Measurements from ENCODE around the gene NELL2. TPM values are rescaled to one million over a fixed set of nuclear protein-coding genes. Genes with fewer than 3 reads are reported as not detected.
A peak's percentile ranks its signal among the peaks of the same experiment; 100 is the strongest.

The NELL2 gene
- total and polyA plus RNA-seq, 8 donors = 0.50 to 133 (median 3.1) TPM

GRCh38 chr12:44476683-44477082 lies 399.4 kb downstream of the NELL2 start:
- WGBS, 5 donors = 87 to 94% (median 90%) methylated on average over 2 of the region's 2 CpGs
- no peaks in the 10 kb centered on the region for H3K4me1 ChIP-seq
- no peaks in the 10 kb centered on the region for H3K36me3 ChIP-seq
- H3K9me3 ChIP-seq = peaks cover 3 to 48% (median 28%) of the 10 kb centered on the region in 4 donors
- no peak overlapping the region for H3K4me3 ChIP-seq
- no peak overlapping the region for H3K27ac ChIP-seq
- intact Hi-C loops (cut with DNase I; ENCODE audit: low total_unique reads) = no loop called here
- H3K27me3 ChIP-seq = no peaks in the 10 kb centered on the region
- TF ChIP-seq EP300 (IDR thresholded peaks at IDR 0.05) (no peak), POLR2AphosphoS5 (IDR thresholded peaks at IDR 0.05) (no peak), POLR2A (IDR thresholded peaks at IDR 0.05) (no peak), CTCF (IDR thresholded peaks at IDR 0.05) (no peak)
- no peak for DNase-seq

- Histone ChIP-seq H3K27me3 (no peaks in the 10 kb centered on the region), H3K9me3 (peaks cover 0 to 8% (median 4%) of the 10 kb centered on the region in 4 donors), H3K27ac (no peak overlapping the region), H3K4me1 (no peaks in the 10 kb centered on the region), H3K4me3 (no peak overlapping the region), H3K36me3 (no peaks in the 10 kb centered on the region)
- intact Hi-C loops (cut with DNase I; ENCODE audit: low total_unique reads) = no loop called here
- peak in 1 of 2 donors; percentile 4 for DNase-seq
- WGBS, 5 donors = 68 to 85% (median 80%) methylated on average over 2 of the region's 2 CpGs
- no peak for TF ChIP-seq CTCF (IDR thresholded peaks at IDR 0.05)
- no peak for TF ChIP-seq EP300 (IDR thresholded peaks at IDR 0.05)
- no peak for TF ChIP-seq POLR2AphosphoS5 (IDR thresholded peaks at IDR 0.05)
- TF ChIP-seq POLR2A (IDR thresholded peaks at IDR 0.05) = no peak
Measured at GRCh38 chr12:44465139-44465538, 411.0 kb downstream of the NELL2 start.

DNA sequence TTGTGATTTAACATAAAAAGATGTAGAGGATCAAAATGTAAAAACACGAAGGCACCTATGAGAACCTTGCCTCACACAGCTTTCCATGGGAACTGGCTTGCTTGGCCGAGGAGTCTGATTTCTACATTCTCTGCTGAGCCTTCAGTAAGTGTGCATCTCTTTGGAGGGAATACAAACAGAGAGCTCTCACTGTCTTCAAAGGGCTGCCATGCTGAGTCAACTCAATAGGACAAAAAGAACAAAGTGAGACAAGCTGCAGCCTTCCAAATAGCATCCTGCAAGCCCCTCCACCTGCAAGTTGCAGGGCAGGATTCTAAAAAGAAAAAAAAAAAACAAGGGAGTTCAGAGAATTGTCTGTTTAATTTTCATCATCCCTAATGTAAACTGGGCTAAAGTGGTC lies 411.9 kb downstream of the NELL2 start:
- peaks cover 0 to 8% (median 4%) of the 10 kb centered on the region in 4 donors for H3K9me3 ChIP-seq
- no peaks in the 10 kb centered on the region for H3K36me3 ChIP-seq
- no peak overlapping the region for H3K4me3 ChIP-seq
- intact Hi-C loops (cut with DNase I; ENCODE audit: low total_unique reads) = no loop called here
- DNase-seq = no peak
- no peaks in the 10 kb centered on the region for H3K4me1 ChIP-seq
- 32 to 46% (median 34%) methylated on average over 2 of the region's 2 CpGs for WGBS, 5 donors
- H3K27me3 ChIP-seq = no peaks in the 10 kb centered on the region
- H3K27ac ChIP-seq = no peak overlapping the region
- no peak for TF ChIP-seq EP300 (IDR thresholded peaks at IDR 0.05)
- no peak for TF ChIP-seq POLR2AphosphoS5 (IDR thresholded peaks at IDR 0.05)

GRCh38 chr12:44462729-44463128 lies 413.4 kb downstream of the NELL2 start:
- no peaks in the 10 kb centered on the region for H3K36me3 ChIP-seq
- no peak overlapping the region for H3K4me3 ChIP-seq
- peaks cover 0 to 6% (median 3%) of the 10 kb centered on the region in 4 donors for H3K9me3 ChIP-seq
- H3K27ac ChIP-seq = no peak overlapping the region
- no peak for DNase-seq
- TF ChIP-seq EP300 (IDR thresholded peaks at IDR 0.05) = no peak
- no peak for TF ChIP-seq POLR2A (IDR thresholded peaks at IDR 0.05)
- no peak for TF ChIP-seq POLR2AphosphoS5 (IDR thresholded peaks at IDR 0.05)
- no peak for TF ChIP-seq CTCF (IDR thresholded peaks at IDR 0.05)
- no peaks in the 10 kb centered on the region for H3K27me3 ChIP-seq
- intact Hi-C loops (cut with DNase I; ENCODE audit: low total_unique reads) = no loop called here
- H3K4me1 ChIP-seq = no peaks in the 10 kb centered on the region

- Histone ChIP-seq H3K27ac (no peak overlapping the region), H3K4me3 (no peak overlapping the region), H3K36me3 (no peaks in the 10 kb centered on the region), H3K27me3 (no peaks in the 10 kb centered on the region), H3K4me1 (no peaks in the 10 kb centered on the region), H3K9me3 (no peaks in the 10 kb centered on the region)
- TF ChIP-seq POLR2A (IDR thresholded peaks at IDR 0.05) (no peak), EP300 (IDR thresholded peaks at IDR 0.05) (no peak), CTCF (IDR thresholded peaks at IDR 0.05) (no peak), POLR2AphosphoS5 (IDR thresholded peaks at IDR 0.05) (no peak)
- WGBS, 5 donors = 75 to 88% (median 83%) methylated on average over 3 of the region's 3 CpGs
- intact Hi-C loops (cut with DNase I; ENCODE audit: low total_unique reads) = no loop called here
- no peak for DNase-seq
Measured at GRCh38 chr12:44460261-44460660, 415.9 kb downstream of the NELL2 start.

Measured in stomach (tissue), 9 donors.